ENCODE measurements around the gene SUMO3. TPM values are rescaled to one million over a fixed set of nuclear protein-coding genes. Genes with fewer than 3 reads are reported as not detected.

Gene SUMO3
- total RNA-seq, 2 donors from 2014 or later, result 60.1 to 67.8 TPM

DNA sequence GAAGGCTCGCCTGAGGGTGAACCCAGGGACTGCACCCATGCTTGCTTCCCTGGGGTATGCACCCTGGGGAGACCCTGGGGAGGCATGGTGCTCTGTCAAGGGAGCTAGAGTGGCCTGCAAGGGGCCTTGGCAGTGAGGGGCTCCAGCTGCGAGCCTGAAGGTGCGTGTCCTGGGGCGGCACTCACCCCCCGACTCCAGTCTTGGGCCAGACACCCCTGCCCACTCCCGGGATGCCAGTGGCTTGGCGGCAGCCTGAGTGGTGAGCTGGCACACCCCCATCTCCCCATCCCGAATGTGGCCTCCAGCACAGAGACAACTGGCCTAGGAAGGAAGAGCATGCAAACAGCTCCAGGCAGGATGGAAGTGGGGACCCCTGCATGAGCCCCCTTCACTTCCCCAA, 2.6 kb downstream of the SUMO3 start:
- ATAC-seq (replicated peaks in 1 of 2) (no peak), DNase-seq (no peak)
- no peak overlapping the region for H3K4me3 Mint-ChIP-seq
- H3K4me1 Mint-ChIP-seq (ENCODE audit: low read depth), result peaks cover 28% of the 10 kb centered on the region
- peaks cover 10% of the 10 kb centered on the region for H3K27me3 Mint-ChIP-seq (ENCODE audit: low read depth)
- H3K36me3 Mint-ChIP-seq (ENCODE audit: insufficient read depth in 2 of 2), result peaks cover 6 to 12% of the 10 kb centered on the region in 2 donors
- H3K27ac Mint-ChIP-seq, result no peak overlapping the region
- peaks cover 0 to 2% of the 10 kb centered on the region in 2 donors for H3K9me3 Mint-ChIP-seq

DNA sequence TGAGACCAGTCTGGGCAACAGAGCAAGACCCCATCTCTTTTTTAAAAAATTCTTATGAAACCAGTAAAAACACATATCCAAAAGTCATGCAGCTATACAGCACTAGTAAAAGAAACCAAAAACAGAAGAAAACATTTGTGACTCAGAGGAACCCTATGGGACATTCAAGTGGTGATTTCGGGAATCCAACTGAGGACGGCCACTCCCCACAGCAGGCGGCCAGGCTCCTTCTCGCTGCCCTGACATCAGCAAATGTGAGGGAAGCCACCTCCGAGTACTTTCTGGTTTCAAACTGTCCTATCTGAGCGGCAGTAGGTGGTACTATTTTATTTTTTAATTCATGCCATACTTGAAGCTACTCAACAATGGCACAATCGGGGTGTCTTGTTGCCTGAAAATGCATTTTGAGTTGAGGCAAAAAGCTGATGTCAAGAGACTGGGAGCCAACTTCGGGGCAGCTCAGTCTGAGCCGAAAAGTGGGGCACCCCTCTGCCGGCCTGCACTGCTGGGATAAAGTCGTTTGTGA, 3.3 kb downstream of the SUMO3 start:
- no peaks in the 10 kb centered on the region for H3K9me3 Mint-ChIP-seq
- H3K4me1 Mint-ChIP-seq (ENCODE audit: low read depth), result peaks cover 28% of the 10 kb centered on the region
- DNase-seq (no peak), ATAC-seq (replicated peaks in 1 of 2) (no peak)
- no peak overlapping the region for H3K4me3 Mint-ChIP-seq
- H3K27ac Mint-ChIP-seq, result no peak overlapping the region
- peaks cover 2 to 10% of the 10 kb centered on the region in 2 donors for H3K36me3 Mint-ChIP-seq (ENCODE audit: insufficient read depth in 2 of 2)
- H3K27me3 Mint-ChIP-seq (ENCODE audit: low read depth), result peaks cover 3% of the 10 kb centered on the region

DNA sequence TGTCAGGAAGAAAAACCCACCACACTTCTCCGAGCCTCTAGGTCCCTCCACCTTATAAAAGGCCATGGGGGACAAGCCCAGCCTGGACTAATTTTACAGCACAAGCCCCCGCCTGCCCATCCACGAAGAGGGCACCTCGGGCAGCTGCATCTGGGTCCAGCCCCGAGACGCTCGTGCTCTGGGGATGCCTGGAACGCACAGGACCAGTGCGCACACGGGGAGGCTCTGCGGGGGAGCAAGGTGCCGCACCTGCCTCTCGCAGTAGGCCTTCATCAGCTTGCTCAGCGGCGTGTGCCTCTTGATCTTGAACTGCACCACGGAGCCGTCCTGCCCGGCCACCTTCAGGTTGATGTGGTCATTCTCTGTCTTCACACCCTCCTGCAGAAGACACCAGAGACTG, 4.1 kb downstream of the SUMO3 start:
- Mint-ChIP-seq H3K4me3 (no peak overlapping the region), H3K27me3 (ENCODE audit: low read depth) (no peaks in the 10 kb centered on the region), H3K36me3 (ENCODE audit: insufficient read depth in 2 of 2) (peaks cover 0 to 7% of the 10 kb centered on the region in 2 donors), H3K9me3 (no peaks in the 10 kb centered on the region), H3K4me1 (ENCODE audit: low read depth) (peaks cover 28% of the 10 kb centered on the region), H3K27ac (no peak overlapping the region)
- DNase-seq (no peak), ATAC-seq (replicated peaks in 1 of 2) (no peak)

DNA sequence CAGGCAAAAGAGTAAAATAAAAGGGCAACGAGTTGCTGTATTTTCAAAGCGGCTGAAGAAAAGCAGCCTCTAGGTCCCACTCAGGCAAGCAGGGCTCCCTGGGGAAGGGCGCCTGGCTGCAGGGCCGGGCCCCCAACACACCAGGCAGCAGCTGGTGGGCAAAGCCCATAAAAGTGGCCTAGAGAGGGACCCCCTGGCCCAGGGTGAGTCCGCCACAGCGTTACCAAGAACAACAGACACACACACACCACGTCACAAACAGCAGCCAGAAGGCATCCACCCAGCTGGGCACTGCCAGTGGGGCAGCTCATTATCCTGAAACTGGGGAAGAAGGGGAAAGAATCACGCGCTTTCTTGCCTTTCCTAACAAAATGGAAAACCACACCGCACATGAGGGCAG, 4.7 kb downstream of the SUMO3 start:
- Mint-ChIP-seq H3K27me3 (ENCODE audit: low read depth) (no peaks in the 10 kb centered on the region), H3K4me3 (no peak overlapping the region), H3K9me3 (no peaks in the 10 kb centered on the region), H3K27ac (no peak overlapping the region), H3K4me1 (ENCODE audit: low read depth) (peaks cover 28% of the 10 kb centered on the region), H3K36me3 (ENCODE audit: insufficient read depth in 2 of 2) (peaks cover 0 to 7% of the 10 kb centered on the region in 2 donors)
- ATAC-seq (replicated peaks in 1 of 2) (no peak), DNase-seq (no peak)

DNA sequence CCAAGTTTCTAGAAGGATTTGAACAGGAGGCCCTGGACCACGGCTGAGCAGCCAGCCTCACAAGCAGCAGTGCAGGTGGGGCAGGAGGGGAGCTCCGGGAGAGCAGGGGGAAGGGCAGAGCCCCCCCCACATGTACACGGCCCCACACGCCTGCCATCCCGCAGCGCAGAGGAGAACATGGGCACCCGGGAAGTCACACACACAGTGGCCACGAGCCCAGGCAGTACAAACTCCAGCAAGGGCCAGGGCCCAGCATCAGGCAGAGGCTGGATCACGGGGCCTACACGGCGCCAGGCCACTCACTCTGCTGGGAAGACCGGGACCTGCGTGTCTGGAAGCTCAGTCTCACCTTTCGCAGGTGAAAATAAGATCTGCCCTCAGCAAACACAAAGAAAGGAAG, 5.2 kb downstream of the SUMO3 start:
- peaks cover 0 to 7% of the 10 kb centered on the region in 2 donors for H3K36me3 Mint-ChIP-seq (ENCODE audit: insufficient read depth in 2 of 2)
- H3K4me1 Mint-ChIP-seq (ENCODE audit: low read depth), result peaks cover 28% of the 10 kb centered on the region
- no peaks in the 10 kb centered on the region for H3K9me3 Mint-ChIP-seq
- no peak overlapping the region for H3K4me3 Mint-ChIP-seq
- no peaks in the 10 kb centered on the region for H3K27me3 Mint-ChIP-seq (ENCODE audit: low read depth)
- no peak for DNase-seq
- H3K27ac Mint-ChIP-seq, result no peak overlapping the region
- no peak for ATAC-seq (replicated peaks in 1 of 2)

DNA sequence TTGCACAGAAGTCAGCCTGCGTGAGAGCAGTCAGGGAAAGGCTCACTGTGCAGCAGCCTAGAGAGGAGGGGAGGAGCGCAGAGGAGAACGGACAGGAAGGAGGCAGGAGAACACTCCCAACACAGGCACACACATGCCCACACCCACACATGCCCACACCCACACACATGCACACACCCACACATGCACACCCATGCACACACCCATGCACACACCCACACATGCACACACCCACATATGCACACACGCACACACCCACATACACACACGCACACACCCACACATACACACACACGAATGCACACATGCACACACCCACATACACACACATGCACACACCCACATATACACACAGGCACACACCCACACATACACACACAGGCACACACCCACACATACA, 7.1 kb downstream of the SUMO3 start:
- DNase-seq (no peak), ATAC-seq (replicated peaks in 1 of 2) (peak in 1 of 2 donors; percentile 24)
- no peak overlapping the region for H3K27ac Mint-ChIP-seq
- peaks cover 17% of the 10 kb centered on the region for H3K4me1 Mint-ChIP-seq (ENCODE audit: low read depth)
- no peaks in the 10 kb centered on the region for H3K27me3 Mint-ChIP-seq (ENCODE audit: low read depth)
- peaks cover 2 to 10% of the 10 kb centered on the region in 2 donors for H3K36me3 Mint-ChIP-seq (ENCODE audit: insufficient read depth in 2 of 2)
- H3K9me3 Mint-ChIP-seq, result no peaks in the 10 kb centered on the region
- no peak overlapping the region for H3K4me3 Mint-ChIP-seq

DNA sequence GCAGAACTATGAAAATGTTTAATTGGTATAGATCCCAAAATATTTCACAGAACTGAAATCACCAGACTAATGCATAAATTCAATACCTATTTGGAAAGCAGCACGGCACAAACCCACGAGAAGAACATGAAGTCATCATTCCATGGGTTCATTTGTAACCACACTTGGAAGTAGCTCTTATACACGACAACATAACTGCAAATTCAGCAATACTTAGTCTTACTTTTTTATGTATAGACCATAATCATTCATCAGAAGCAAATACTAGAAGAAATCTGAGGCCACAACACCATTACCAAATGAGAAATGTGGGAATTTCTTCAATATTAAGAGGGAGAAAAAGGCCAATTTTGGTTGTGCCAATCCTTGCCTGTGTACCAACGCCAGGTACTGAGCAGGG, 12.0 kb downstream of the SUMO3 start:
- no peak for ATAC-seq (replicated peaks in 1 of 2)
- no peaks in the 10 kb centered on the region for H3K9me3 Mint-ChIP-seq

DNA sequence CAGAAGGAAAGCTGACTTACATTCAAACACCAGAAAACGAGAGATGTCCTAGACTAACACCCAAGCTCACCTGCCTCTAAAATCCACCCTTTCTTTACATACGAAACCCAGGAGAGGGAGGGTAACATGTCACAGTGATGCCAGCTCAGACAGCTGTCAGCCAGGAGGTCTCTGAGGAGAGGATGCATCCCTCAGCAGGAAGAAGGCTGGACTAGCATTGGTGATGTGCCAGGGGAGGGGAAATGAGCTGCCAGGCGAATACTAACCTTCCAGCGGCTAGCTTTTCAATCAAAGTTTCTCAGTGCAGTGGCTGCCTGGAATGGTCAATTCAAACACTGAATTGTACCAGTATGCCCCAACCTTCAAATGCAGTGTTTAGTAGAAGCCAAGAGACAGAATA, 12.6 kb downstream of the SUMO3 start:
- ATAC-seq (replicated peaks in 1 of 2), result no peak
- Mint-ChIP-seq H3K27me3 (ENCODE audit: low read depth) (no peaks in the 10 kb centered on the region), H3K9me3 (no peaks in the 10 kb centered on the region), H3K4me1 (ENCODE audit: low read depth) (peaks cover 27% of the 10 kb centered on the region), H3K36me3 (ENCODE audit: insufficient read depth in 2 of 2) (peaks cover 5 to 24% of the 10 kb centered on the region in 2 donors), H3K4me3 (no peak overlapping the region), H3K27ac (no peak overlapping the region)
- no peak for DNase-seq

More for the DNA sequence above, 12.0 kb downstream of the SUMO3 start:
- H3K36me3 Mint-ChIP-seq (ENCODE audit: insufficient read depth in 2 of 2), result peaks cover 5 to 24% of the 10 kb centered on the region in 2 donors
- peaks cover 22% of the 10 kb centered on the region for H3K4me1 Mint-ChIP-seq (ENCODE audit: low read depth)
- no peak overlapping the region for H3K27ac Mint-ChIP-seq
- no peak overlapping the region for H3K4me3 Mint-ChIP-seq
- H3K27me3 Mint-ChIP-seq (ENCODE audit: low read depth), result no peaks in the 10 kb centered on the region
- DNase-seq, result no peak

DNA sequence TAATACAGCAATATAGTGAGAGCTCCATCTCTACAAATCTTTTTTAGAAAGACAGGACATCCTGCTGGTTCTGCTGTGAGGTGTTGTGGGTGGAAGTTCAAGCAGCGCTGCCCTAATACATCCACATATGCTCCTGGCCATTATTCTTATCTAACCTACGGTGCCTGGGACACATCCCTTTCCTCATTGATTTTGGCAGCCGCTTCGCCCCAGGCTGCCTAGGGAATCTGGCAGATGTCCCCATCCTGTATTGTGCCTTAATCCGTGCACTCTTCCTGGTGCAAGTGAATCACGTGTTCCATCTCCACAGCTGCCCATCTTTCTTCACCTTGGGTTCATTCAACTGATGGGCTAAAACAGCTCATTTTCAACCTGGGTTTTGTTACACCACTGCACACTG, 13.1 kb downstream of the SUMO3 start:
- no peaks in the 10 kb centered on the region for H3K9me3 Mint-ChIP-seq
- H3K4me3 Mint-ChIP-seq, result no peak overlapping the region
- H3K4me1 Mint-ChIP-seq (ENCODE audit: low read depth), result peaks cover 31% of the 10 kb centered on the region
- peak overlapping the region; percentile 16 for H3K27ac Mint-ChIP-seq
- no peak for ATAC-seq (replicated peaks in 1 of 2)
- no peaks in the 10 kb centered on the region for H3K27me3 Mint-ChIP-seq (ENCODE audit: low read depth)
- peaks cover 5 to 20% of the 10 kb centered on the region in 2 donors for H3K36me3 Mint-ChIP-seq (ENCODE audit: insufficient read depth in 2 of 2)
- DNase-seq, result no peak

DNA sequence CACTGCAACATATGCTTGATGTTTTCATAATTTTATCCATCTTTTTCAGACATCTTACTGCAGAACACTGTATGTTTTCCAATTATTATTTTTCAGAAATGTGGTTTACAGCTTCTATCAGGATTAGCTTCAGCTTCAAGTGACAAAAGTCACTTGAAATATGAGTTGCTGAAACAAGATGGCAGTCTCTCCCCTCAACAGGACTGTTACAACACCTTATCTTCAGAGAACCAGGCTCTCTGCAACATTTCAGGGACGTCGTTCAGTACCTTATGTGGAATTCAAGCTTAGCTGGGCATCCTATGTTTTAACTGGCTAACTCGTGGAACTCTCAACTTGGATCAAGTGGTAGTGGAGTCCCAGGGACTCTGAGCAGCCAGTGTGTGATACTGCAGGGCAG, 14.2 kb downstream of the SUMO3 start:
- no peaks in the 10 kb centered on the region for H3K9me3 Mint-ChIP-seq
- peaks cover 40% of the 10 kb centered on the region for H3K4me1 Mint-ChIP-seq (ENCODE audit: low read depth)
- DNase-seq, result no peak
- peak overlapping the region in 1 of 2 donors; percentile 99 for H3K4me3 Mint-ChIP-seq
- no peak overlapping the region for H3K27ac Mint-ChIP-seq
- H3K27me3 Mint-ChIP-seq (ENCODE audit: low read depth), result no peaks in the 10 kb centered on the region
- ATAC-seq (replicated peaks in 1 of 2), result no peak
- peaks cover 5 to 19% of the 10 kb centered on the region in 2 donors for H3K36me3 Mint-ChIP-seq (ENCODE audit: insufficient read depth in 2 of 2)

DNA sequence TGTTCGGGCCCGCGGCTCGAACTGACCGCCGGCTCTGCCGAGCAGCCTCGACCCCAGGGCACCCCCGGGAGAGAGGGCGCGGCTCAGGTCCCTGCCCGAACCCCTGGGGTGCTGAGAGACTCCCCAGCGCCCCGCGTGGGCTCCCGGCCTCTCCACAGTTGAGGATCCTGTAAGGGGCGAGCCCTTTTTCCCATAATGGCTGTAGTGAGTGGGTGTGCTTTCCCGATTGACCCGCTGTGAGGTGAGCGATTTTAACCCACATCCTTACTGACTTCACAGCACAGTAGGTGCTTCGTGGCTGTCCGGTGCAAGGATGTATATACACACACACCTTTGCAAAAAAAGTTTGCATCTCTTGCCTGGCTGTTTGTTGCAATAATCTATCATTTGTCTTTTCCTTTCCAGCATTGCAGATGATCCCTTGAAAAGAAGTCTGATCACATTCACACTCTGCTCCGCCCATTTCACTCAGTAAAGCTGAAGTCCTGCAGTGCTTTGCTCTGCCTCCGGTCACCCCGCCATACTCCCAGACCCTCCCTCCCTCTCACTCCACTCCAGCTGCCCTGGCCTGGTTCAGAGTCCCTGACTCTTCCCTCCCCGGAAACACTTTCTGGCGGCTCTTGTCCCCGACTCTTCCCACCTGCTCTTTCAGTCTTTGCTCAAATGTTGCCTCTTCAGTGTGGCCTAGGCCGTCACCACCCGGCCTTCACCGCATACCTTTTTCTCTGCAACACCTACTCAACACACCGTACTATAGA, 15.3 kb downstream of the SUMO3 start:
- Mint-ChIP-seq H3K4me1 (ENCODE audit: low read depth) (peaks cover 44% of the 10 kb centered on the region), H3K9me3 (no peaks in the 10 kb centered on the region), H3K4me3 (peak overlapping the region; percentile 96 to 99), H3K27me3 (ENCODE audit: low read depth) (no peaks in the 10 kb centered on the region), H3K36me3 (ENCODE audit: insufficient read depth in 2 of 2) (peaks cover 5 to 21% of the 10 kb centered on the region in 2 donors), H3K27ac (peak overlapping the region; percentile 80)
- ATAC-seq (replicated peaks in 1 of 2), result peak; percentile 9 to 16
- DNase-seq, result peak in 1 of 2 donors; percentile 14

DNA sequence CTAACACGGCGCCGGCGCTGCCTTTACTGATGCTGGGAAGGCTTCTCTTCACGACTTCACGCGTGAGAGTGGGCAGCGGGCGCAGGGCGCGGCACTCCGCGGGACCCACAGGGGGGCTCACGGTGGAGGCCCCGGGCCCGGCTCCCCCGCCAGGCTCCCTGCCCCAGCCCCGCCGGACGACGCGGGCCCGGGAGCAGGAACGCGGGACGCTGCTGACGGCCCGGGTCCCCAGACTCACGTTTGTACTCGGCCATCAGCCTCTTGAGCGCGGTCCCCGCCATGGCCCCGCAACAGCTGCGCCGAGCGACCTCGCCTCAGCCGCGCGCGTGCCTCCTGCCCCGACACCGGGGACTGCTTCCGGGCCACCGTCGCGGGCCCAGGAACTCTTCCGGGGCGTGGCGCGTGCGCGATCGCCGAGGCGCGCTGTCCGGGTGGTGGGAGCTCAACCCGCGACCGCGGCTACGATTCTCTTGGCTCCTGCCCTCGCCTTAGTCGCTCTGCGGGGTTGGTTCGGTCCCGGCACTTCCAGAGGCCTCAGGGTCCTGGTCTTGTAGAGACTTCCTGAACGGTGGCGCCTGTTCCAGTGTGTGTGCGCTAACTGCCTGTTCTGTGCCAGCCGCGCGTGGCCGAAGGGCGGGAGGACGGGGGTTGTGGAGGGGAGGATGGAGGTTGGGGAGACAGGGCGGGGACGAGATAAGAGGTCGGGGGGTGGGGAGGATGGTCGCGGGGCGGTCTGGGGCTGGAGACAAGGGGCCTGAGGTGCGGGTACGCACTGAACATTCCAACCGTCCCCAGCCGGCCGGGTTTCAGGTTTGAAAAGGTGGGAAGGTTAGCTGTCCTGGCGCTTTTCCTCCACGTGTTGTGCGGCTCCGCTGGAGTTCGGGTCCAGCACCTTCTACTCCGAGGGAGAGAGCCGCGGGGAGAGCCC, 16.1 kb downstream of the SUMO3 start, which contains the start of gene UBE2G2:
TSS of gene UBE2G2 (minus strand) at position 353 of the 928 bp plus-strand sequence. CDS start at position 281, 72 bp downstream.
- no peaks in the 10 kb centered on the region for H3K9me3 Mint-ChIP-seq
- peaks cover 50% of the 10 kb centered on the region for H3K4me1 Mint-ChIP-seq (ENCODE audit: low read depth)
- H3K36me3 Mint-ChIP-seq (ENCODE audit: insufficient read depth in 2 of 2), result peaks cover 6 to 27% of the 10 kb centered on the region in 2 donors

More for the DNA sequence above, 16.1 kb downstream of the SUMO3 start, which contains the start of gene UBE2G2:
- Mint-ChIP-seq H3K27me3 (ENCODE audit: low read depth) (no peaks in the 10 kb centered on the region), H3K4me3 (peak within 1 kb of the TSS; percentile 96 to 99), H3K27ac (peak within 1 kb of the TSS; percentile 97)
- peak; percentile 91 to 94 for DNase-seq
- peak; percentile 97 to 98 for ATAC-seq (replicated peaks in 1 of 2)

All from activated T-cell treated with anti-CD3 and anti-CD28 coated beads, Interleukin-2, amount 50 U/mL, for 72 hours (primary cell).